ENCODE results near the gene EYA3. TPM values are rescaled to one million over a fixed set of nuclear protein-coding genes. Genes with fewer than 3 reads are reported as not detected.
A peak's percentile ranks its signal among the peaks of the same experiment; 100 is the strongest.
"Not testable (repeated sequence)": the region's sequence is repeated elsewhere in the genome, so short reads cannot be mapped to it uniquely, and the experiment has no call there.

The EYA3 gene
- total RNA-seq, 1 donor from 2014 or later, result 25.3 TPM

- Mint-ChIP-seq H3K4me1 (ENCODE audit: low read depth, unreplicated experiment) (no peaks in the 10 kb centered on the region), H3K27ac (ENCODE audit: unreplicated experiment) (no peak overlapping the region), H3K36me3 (ENCODE audit: unreplicated experiment) (no peaks in the 10 kb centered on the region), H3K4me3 (ENCODE audit: unreplicated experiment) (no peak overlapping the region), H3K27me3 (ENCODE audit: unreplicated experiment) (no peaks in the 10 kb centered on the region), H3K9me3 (ENCODE audit: unreplicated experiment) (no peaks in the 10 kb centered on the region)
- no peak for DNase-seq
- no peak for TF ChIP-seq CTCF (IDR thresholded peaks at IDR 0.05; ENCODE audit: partially characterized antibody, unreplicated experiment)
Observed at GRCh38 chr1:28026329-28026728, 62.1 kb downstream of the EYA3 start.

DNA sequence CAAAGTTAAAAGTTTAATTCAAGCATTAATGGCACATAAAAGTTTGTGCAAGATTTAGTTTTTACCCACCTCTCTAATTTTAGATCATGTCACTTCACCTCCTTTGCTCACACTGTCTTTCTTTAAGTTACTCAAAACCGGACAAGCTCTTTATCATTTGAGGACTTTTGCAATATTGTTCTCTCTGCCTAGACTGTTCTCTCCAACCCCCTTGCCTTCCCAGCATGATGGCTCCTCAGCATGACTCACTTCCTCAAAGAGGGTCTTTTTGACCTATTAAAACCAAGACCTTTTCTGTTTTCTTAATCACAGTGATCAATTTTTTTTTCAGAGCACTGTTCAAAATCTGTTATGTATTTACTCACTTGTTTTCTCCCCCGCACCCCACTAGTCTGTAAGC is 67.3 kb downstream of the EYA3 start:
- no peak for TF ChIP-seq CTCF (IDR thresholded peaks at IDR 0.05; ENCODE audit: partially characterized antibody, unreplicated experiment)
- Mint-ChIP-seq H3K4me1 (ENCODE audit: low read depth, unreplicated experiment) (no peaks in the 10 kb centered on the region), H3K4me3 (ENCODE audit: unreplicated experiment) (no peak overlapping the region), H3K36me3 (ENCODE audit: unreplicated experiment) (no peaks in the 10 kb centered on the region), H3K27me3 (ENCODE audit: unreplicated experiment) (no peaks in the 10 kb centered on the region), H3K9me3 (ENCODE audit: unreplicated experiment) (no peaks in the 10 kb centered on the region), H3K27ac (ENCODE audit: unreplicated experiment) (no peak overlapping the region)
- no peak for DNase-seq

DNA sequence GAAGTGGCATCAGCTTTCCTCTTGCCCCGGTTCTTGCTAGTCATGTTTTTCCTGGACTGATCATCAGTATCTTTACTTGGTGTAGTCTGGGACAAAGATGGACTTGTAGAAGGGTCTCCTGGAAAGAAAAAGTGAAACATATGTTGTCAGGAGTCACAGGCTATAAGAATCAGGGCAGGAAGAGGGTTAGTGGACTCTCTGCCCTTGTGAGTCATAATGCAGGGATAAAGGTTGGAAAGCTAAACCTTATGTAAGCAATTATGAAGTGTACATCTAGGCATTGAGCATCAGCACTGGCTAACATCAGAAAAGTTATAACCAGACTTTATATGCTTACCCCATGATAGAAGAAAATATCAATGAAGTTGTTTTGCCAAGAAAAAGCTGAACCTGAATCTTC is 77.4 kb downstream of the EYA3 start:
- DNase-seq, result no peak
- Mint-ChIP-seq H3K4me3 (ENCODE audit: unreplicated experiment) (no peak overlapping the region), H3K27me3 (ENCODE audit: unreplicated experiment) (no peaks in the 10 kb centered on the region), H3K4me1 (ENCODE audit: low read depth, unreplicated experiment) (no peaks in the 10 kb centered on the region), H3K9me3 (ENCODE audit: unreplicated experiment) (no peaks in the 10 kb centered on the region), H3K27ac (ENCODE audit: unreplicated experiment) (no peak overlapping the region), H3K36me3 (ENCODE audit: unreplicated experiment) (no peaks in the 10 kb centered on the region)
- TF ChIP-seq CTCF (IDR thresholded peaks at IDR 0.05; ENCODE audit: partially characterized antibody, unreplicated experiment), result no peak

DNA sequence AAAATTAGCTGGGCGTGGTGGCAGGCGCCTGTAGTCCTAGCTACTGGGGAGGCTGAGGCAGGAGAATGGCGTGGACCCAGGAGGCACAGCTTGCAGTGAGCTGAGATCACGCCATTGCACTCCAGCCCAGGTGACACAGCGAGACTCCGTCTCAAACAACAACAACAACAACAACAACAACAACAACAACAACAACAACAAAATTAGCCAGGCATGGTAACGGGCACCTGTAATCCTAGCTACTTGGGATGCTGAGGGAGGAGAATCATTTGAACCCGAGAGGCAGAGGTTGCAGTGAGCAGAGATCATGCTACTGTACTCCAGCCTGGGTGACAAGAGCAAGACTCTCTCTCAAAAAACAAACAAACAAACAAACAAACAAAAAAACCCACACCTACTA is 85.3 kb downstream of the EYA3 start:
- not testable (repeated sequence) for DNase-seq; H3K4me1 Mint-ChIP-seq (ENCODE audit: low read depth, unreplicated experiment)

DNA sequence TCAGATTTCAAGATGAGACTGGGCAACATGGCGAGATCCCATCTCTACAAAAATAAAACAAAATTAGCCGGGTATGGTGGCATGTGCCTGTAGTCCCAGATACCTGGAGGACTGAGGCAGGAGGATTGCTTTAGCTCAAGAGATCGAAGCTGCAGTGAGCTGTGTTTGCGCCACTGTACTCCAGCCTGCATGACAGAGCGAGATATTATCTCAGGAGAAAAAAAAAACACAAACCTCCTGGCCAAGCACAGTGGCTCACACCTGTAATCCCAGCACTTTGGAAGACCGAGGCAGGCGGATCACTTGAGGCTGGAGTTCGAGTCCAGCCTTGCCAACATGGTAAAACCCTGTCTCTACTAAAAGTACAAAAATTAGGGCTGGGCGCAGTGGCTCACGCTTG is 85.8 kb downstream of the EYA3 start:
- TF ChIP-seq CTCF (IDR thresholded peaks at IDR 0.05; ENCODE audit: partially characterized antibody, unreplicated experiment), result no peak
- H3K9me3 Mint-ChIP-seq (ENCODE audit: unreplicated experiment), result no peaks in the 10 kb centered on the region
- no peak overlapping the region for H3K4me3 Mint-ChIP-seq (ENCODE audit: unreplicated experiment)
- no peaks in the 10 kb centered on the region for H3K36me3 Mint-ChIP-seq (ENCODE audit: unreplicated experiment)
- H3K27me3 Mint-ChIP-seq (ENCODE audit: unreplicated experiment), result no peaks in the 10 kb centered on the region
- DNase-seq, result no peak
- H3K4me1 Mint-ChIP-seq (ENCODE audit: low read depth, unreplicated experiment), result no peaks in the 10 kb centered on the region
- no peak overlapping the region for H3K27ac Mint-ChIP-seq (ENCODE audit: unreplicated experiment)

More for the DNA sequence above, 85.3 kb downstream of the EYA3 start:
- not testable (repeated sequence) for H3K27ac Mint-ChIP-seq (ENCODE audit: unreplicated experiment); H3K9me3 Mint-ChIP-seq (ENCODE audit: unreplicated experiment); H3K36me3 Mint-ChIP-seq (ENCODE audit: unreplicated experiment); H3K27me3 Mint-ChIP-seq (ENCODE audit: unreplicated experiment); H3K4me3 Mint-ChIP-seq (ENCODE audit: unreplicated experiment)

DNA sequence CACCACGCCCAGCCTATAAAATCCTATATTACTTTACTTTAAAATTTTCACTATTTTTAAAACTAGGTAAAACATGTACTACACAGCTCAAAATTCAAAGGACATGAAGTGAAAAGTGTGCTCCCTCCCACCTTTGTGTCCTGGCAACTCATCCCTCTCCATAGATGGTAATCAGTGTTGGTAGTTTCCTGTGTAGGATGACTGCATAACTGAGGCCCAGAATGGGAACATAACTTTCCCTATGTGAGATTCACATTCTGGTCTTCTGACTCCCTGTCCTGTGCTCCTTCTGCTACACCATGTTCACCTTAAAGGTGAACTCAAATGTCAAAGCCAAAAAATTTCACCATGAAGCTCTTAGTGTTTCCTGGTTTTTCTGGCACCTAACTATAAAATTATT is 89.4 kb downstream of the EYA3 start:
- Mint-ChIP-seq H3K9me3 (ENCODE audit: unreplicated experiment) (no peaks in the 10 kb centered on the region), H3K27me3 (ENCODE audit: unreplicated experiment) (no peaks in the 10 kb centered on the region), H3K36me3 (ENCODE audit: unreplicated experiment) (no peaks in the 10 kb centered on the region), H3K4me1 (ENCODE audit: low read depth, unreplicated experiment) (peaks cover 1% of the 10 kb centered on the region), H3K4me3 (ENCODE audit: unreplicated experiment) (no peak overlapping the region), H3K27ac (ENCODE audit: unreplicated experiment) (no peak overlapping the region)
- DNase-seq, result no peak
- no peak for TF ChIP-seq CTCF (IDR thresholded peaks at IDR 0.05; ENCODE audit: partially characterized antibody, unreplicated experiment)

GRCh38 chr1:27994526-27994925 is 93.9 kb downstream of the EYA3 start:
- peak overlapping the region; percentile 55 for H3K27ac Mint-ChIP-seq (ENCODE audit: unreplicated experiment)
- not testable (repeated sequence) for H3K36me3 Mint-ChIP-seq (ENCODE audit: unreplicated experiment); H3K4me1 Mint-ChIP-seq (ENCODE audit: low read depth, unreplicated experiment); DNase-seq; H3K4me3 Mint-ChIP-seq (ENCODE audit: unreplicated experiment); H3K27me3 Mint-ChIP-seq (ENCODE audit: unreplicated experiment); H3K9me3 Mint-ChIP-seq (ENCODE audit: unreplicated experiment)

Data from glutamatergic neuron (in vitro differentiated cells).